Liver (tissue), 9 donors: ENCODE results near the gene BCL2L11. TPM values are rescaled to one million over a fixed set of nuclear protein-coding genes. Genes with fewer than 3 reads are reported as not detected.

Experiments
- DNase-seq: peaks from one replicate; pipeline ENCODE4 v3.0.0-alpha.2; 2017; ENCODE audit warnings: low spot score
- H3K27ac ChIP-seq, 2 donors: one replicate each; pipeline ENCODE4 v1.7.0; 2013; ENCODE audit warnings: inconsistent platforms in 2 of 2, low read length in 2 of 2, control low read depth in 1 of 2, low read depth in 1 of 2, mild to moderate bottlenecking in 1 of 2
- H3K27me3 ChIP-seq, 4 donors: one replicate each; pipeline versions ENCODE4 v1.6.1 to v1.7.0; 2013; ENCODE audit warnings: low read length in 3 of 4, inconsistent platforms in 1 of 4, mild to moderate bottlenecking in 1 of 4, moderate library complexity in 1 of 4; ENCODE audit not compliant: control insufficient read depth in 4 of 4, insufficient read depth in 4 of 4
- H3K36me3 ChIP-seq, 4 donors: one replicate each; pipeline versions ENCODE4 v1.6.1 to v1.7.0; 2013; ENCODE audit warnings: low read length in 3 of 4, mild to moderate bottlenecking in 3 of 4, low read depth in 1 of 4, moderate library complexity in 1 of 4; ENCODE audit not compliant: control insufficient read depth in 4 of 4, insufficient read depth in 3 of 4
- H3K4me1 ChIP-seq, 4 donors: one replicate each; pipeline versions ENCODE4 v1.6.1 to v1.7.0; 2013; ENCODE audit warnings: low read length in 3 of 4, mild to moderate bottlenecking in 3 of 4, moderate library complexity in 1 of 4; ENCODE audit not compliant: control insufficient read depth in 4 of 4, insufficient read depth in 4 of 4
- H3K4me3 ChIP-seq, 3 donors: one replicate each; pipeline versions ENCODE4 v1.6.1 to v1.7.0; 2013; ENCODE audit warnings: low read length in 3 of 3, control low read depth in 1 of 3, low read depth in 1 of 3, mild to moderate bottlenecking in 1 of 3
- H3K9ac ChIP-seq, 2 donors: one replicate each; pipeline ENCODE4 v1.7.0; 2013; ENCODE audit warnings: low read length in 2 of 2, mild to moderate bottlenecking in 2 of 2, moderate library complexity in 2 of 2, control low read depth in 1 of 2, low read depth in 1 of 2
- H3K9me3 ChIP-seq, 4 donors: one replicate each; pipeline versions ENCODE4 v1.6.1 to v1.7.0; 2013; ENCODE audit warnings: low read length in 3 of 4; ENCODE audit not compliant: control insufficient read depth in 4 of 4
- EGR1 ChIP-seq, 2 donors: IDR thresholded peaks; 2 replicates each; pipeline ENCODE4 v1.6.1; 2016 to 2018; ENCODE audit warnings: antibody characterized with exemption in 2 of 2, low read depth in 2 of 2
- FOXA1 ChIP-seq: IDR thresholded peaks from 2 replicates; pipeline ENCODE4 v1.6.1; 2016; ENCODE audit warnings: antibody characterized with exemption
- FOXA2 ChIP-seq: IDR thresholded peaks from 2 replicates; pipeline ENCODE4 v1.6.1; 2016; ENCODE audit warnings: antibody characterized with exemption
- GABPA ChIP-seq, 2 donors: IDR thresholded peaks in 1 of 2; conservative IDR thresholded peaks in 1 of 2; 2 replicates each; pipeline ENCODE4 v1.6.1; 2016; ENCODE audit warnings: antibody characterized with exemption in 2 of 2, mild to moderate bottlenecking in 1 of 2, moderate library complexity in 1 of 2
- HNF4A ChIP-seq, 2 donors: conservative IDR thresholded peaks; 2 replicates each; pipeline ENCODE4 v1.6.1; 2016; ENCODE audit warnings: antibody characterized with exemption in 2 of 2, mild to moderate bottlenecking in 2 of 2
- HNF4G ChIP-seq: IDR thresholded peaks from 2 replicates; pipeline ENCODE4 v1.6.1; 2016; ENCODE audit warnings: antibody characterized with exemption
- JUND ChIP-seq, 2 donors: IDR thresholded peaks; 2 replicates each; pipeline ENCODE4 v1.6.1; 2016; ENCODE audit warnings: antibody characterized with exemption in 2 of 2
- MAX ChIP-seq: IDR thresholded peaks from 2 replicates; pipeline ENCODE4 v1.6.1; 2016; ENCODE audit warnings: antibody characterized with exemption
- NR2F2 ChIP-seq: IDR thresholded peaks from 2 replicates; pipeline ENCODE4 v1.6.1; 2016; ENCODE audit warnings: antibody characterized with exemption
- RAD21 ChIP-seq, 2 donors: IDR thresholded peaks; 2 replicates each; pipeline ENCODE4 v1.6.1; 2016; ENCODE audit warnings: antibody characterized with exemption in 2 of 2, mild to moderate bottlenecking in 2 of 2
- REST ChIP-seq: IDR thresholded peaks from 2 replicates; pipeline ENCODE4 v1.6.1; 2016; ENCODE audit warnings: antibody characterized with exemption, mild to moderate bottlenecking
- RXRA ChIP-seq, 2 donors: IDR thresholded peaks; 2 replicates each; pipeline ENCODE4 v1.6.1; 2017 to 2018; ENCODE audit warnings: antibody characterized with exemption in 2 of 2, mild to moderate bottlenecking in 1 of 2
- SP1 ChIP-seq: IDR thresholded peaks from 2 replicates; pipeline ENCODE4 v1.6.1; 2018; ENCODE audit warnings: antibody characterized with exemption, mild to moderate bottlenecking
- TAF1 ChIP-seq: conservative IDR thresholded peaks from 2 replicates; pipeline ENCODE4 v1.6.1; 2016; ENCODE audit warnings: antibody characterized with exemption, mild to moderate bottlenecking
- YY1 ChIP-seq: IDR thresholded peaks from 2 replicates; pipeline ENCODE4 v1.6.1; 2016; ENCODE audit warnings: antibody characterized with exemption, mild to moderate bottlenecking
- ZBTB33 ChIP-seq: IDR thresholded peaks from 2 replicates; pipeline ENCODE4 v1.6.1; 2016; ENCODE audit warnings: antibody characterized with exemption
- WGBS: extraction: QIAGEN DNeasy Blood & Tissue Kit; methylation state at CpG from one replicate; pipeline ENCODE4 v1.1.7; 2013; 5-methylcytosine and 5-hydroxymethylcytosine counted together
- polyA plus RNA-seq, 2 donors: library from polyadenylated mRNA; stranded (reverse) in 1 of 2; unstranded in 1 of 2; fragments of 200-250 nt in 1 of 2; fragments of >200 nt in 1 of 2; fragmentation: Nextera tagmentation in 1 of 2; extraction: Ambion mirVana in 1 of 2; gene quantifications; one replicate each; pipeline versions ENCODE4 v1.2.1 to v1.2.3, GENCODE V29; 2013 to 2015
- total RNA-seq, 2 donors: library from RNA; depleted of rRNA; stranded (reverse); fragments of >200 nt; gene quantifications; one replicate each; pipeline ENCODE4 v1.2.3, GENCODE V29; 2014
- TF ChIP-seq, protein P1 (sequence below): fragments of 150-350 bp; IDR thresholded peaks from 2 replicates; pipeline ENCODE4 v1.5.1; 2017; ENCODE audit warnings: improper control_type of control experiment, low read depth, low read length; ENCODE audit not compliant: missing input control
- TF ChIP-seq, protein P2 (sequence below): IDR thresholded peaks from 2 replicates; pipeline ENCODE4 v1.6.1; 2016; ENCODE audit warnings: antibody characterized with exemption
- donor health status: healthy.
- donor health status: healthy.
- donor health status: healthy.
- donor health status: healthy.
- donor health status: healthy.

Gene BCL2L11
- total and polyA plus RNA-seq, 4 donors, result 5.0 to 19.5 (median 12.2) TPM

DNA sequence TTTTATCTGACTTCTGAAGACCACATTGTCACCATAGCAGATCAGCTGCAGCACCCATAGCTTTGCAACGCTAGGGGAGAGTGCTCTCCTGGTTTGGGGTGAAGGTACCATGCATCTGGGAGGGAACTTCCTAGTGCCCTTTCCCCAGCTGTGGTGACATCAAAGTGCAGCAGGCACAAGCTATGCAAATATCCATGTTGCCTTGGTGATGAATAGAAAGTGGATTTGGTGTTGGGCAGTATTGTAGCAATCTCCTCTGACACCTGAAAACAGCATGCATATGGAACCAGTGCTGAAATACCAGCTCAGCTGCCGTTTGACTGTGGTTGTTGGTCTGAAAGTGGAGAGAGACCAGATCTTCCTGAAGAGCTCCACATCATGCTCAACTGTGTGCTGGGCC lies 37.1 kb downstream of the BCL2L11 start:
- Histone ChIP-seq H3K9ac (no peak overlapping the region), H3K27ac (no peak overlapping the region), H3K27me3 (no peaks in the 10 kb centered on the region), H3K4me3 (no peak overlapping the region), H3K4me1 (peaks cover 14 to 37% (median 27%) of the 10 kb centered on the region in 4 donors), H3K9me3 (no peaks in the 10 kb centered on the region), H3K36me3 (peaks cover 0 to 35% (median 18%) of the 10 kb centered on the region in 4 donors)
- 89% methylated on average over 2 of the region's 2 CpGs for WGBS
- DNase-seq, result no peak
- TF ChIP-seq FOXA2 (no peak), MAX (no peak), ZBTB33 (no peak), JUND (IDR thresholded peaks at IDR 0.05) (no peak), REST (no peak), GABPA (IDR thresholded peaks at IDR 0.05 in 1 of 2, conservative IDR thresholded peaks at IDR 0.05 in 1 of 2) (no peak), NR2F2 (no peak), HNF4G (no peak), RAD21 (IDR thresholded peaks at IDR 0.05) (no peak), RXRA (IDR thresholded peaks at IDR 0.05) (no peak), HNF4A (conservative IDR thresholded peaks at IDR 0.05) (no peak), FOXA1 (no peak), TAF1 (no peak), SP1 (no peak), EGR1 (IDR thresholded peaks at IDR 0.05; ENCODE audit: low read depth in 2 of 2) (no peak), YY1 (no peak)
- TF ChIP-seq, protein P1, sequence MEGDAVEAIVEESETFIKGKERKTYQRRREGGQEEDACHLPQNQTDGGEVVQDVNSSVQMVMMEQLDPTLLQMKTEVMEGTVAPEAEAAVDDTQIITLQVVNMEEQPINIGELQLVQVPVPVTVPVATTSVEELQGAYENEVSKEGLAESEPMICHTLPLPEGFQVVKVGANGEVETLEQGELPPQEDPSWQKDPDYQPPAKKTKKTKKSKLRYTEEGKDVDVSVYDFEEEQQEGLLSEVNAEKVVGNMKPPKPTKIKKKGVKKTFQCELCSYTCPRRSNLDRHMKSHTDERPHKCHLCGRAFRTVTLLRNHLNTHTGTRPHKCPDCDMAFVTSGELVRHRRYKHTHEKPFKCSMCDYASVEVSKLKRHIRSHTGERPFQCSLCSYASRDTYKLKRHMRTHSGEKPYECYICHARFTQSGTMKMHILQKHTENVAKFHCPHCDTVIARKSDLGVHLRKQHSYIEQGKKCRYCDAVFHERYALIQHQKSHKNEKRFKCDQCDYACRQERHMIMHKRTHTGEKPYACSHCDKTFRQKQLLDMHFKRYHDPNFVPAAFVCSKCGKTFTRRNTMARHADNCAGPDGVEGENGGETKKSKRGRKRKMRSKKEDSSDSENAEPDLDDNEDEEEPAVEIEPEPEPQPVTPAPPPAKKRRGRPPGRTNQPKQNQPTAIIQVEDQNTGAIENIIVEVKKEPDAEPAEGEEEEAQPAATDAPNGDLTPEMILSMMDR, result no peak
- TF ChIP-seq, protein P2, sequence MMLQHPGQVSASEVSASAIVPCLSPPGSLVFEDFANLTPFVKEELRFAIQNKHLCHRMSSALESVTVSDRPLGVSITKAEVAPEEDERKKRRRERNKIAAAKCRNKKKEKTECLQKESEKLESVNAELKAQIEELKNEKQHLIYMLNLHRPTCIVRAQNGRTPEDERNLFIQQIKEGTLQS, result no peak
